PC-3 (cell line): ENCODE data around the gene CHD6. TPM values are rescaled to one million over a fixed set of nuclear protein-coding genes. Genes with fewer than 3 reads are reported as not detected.
"Not testable (repeated sequence)": the region's sequence is repeated elsewhere in the genome, so short reads cannot be mapped to it uniquely, and the experiment has no call there.

Source experiments
- ATAC-seq: fragments of 200-7000 bp; cut with Tn5 transposase; 2 replicates; pipeline ENCODE4 v1.9.1; 2020; ENCODE audit warnings: mild to moderate bottlenecking, moderate library complexity
- BruUV-seq: library from RNA; stranded (reverse); fragments of 400-500 nt; replicated peaks from 2 replicates; lab custom pipeline; 2021; lab: Mats Ljungman, UMichigan
- CTCF ChIA-PET: fragments of 300-600 bp; sonication (Branson Sonifier 250); formaldehyde crosslinking; loops from one replicate; lab custom pipeline; 2022; ENCODE audit warnings: antibody characterized with exemption; lab: Charles Lee
- POLR2A ChIA-PET: fragments of 300-600 bp; sonication (Branson Sonifier 250); formaldehyde crosslinking; loops from one replicate; lab custom pipeline; 2022; ENCODE audit warnings: antibody characterized with exemption; ENCODE audit not compliant: unreplicated experiment; lab: Charles Lee
- DNase-seq: peaks from one replicate; pipeline ENCODE4 v3.0.0-alpha.2; 2015
- H2AFZ ChIP-seq: fragments of 300-600 bp; sonication (generic); 2 replicates; pipeline ENCODE4 v1.6.0; 2016; ENCODE audit warnings: antibody characterized with exemption, low read length
- H3F3A ChIP-seq: fragments of 300-600 bp; sonication (generic); one replicate; pipeline ENCODE4 v1.6.0; 2017; ENCODE audit warnings: antibody characterized with exemption, low read length, control low read depth, mild to moderate bottlenecking; ENCODE audit not compliant: unreplicated experiment
- H3K27ac ChIP-seq: fragments of 300-600 bp; sonication (generic); 2 replicates; pipeline ENCODE4 v1.5.1; 2016; ENCODE audit warnings: mild to moderate bottlenecking, low read length
- H3K27me3 ChIP-seq: fragments of 300-600 bp; sonication (generic); 2 replicates; pipeline ENCODE4 v1.6.1; 2016; ENCODE audit warnings: low read length, mixed read lengths
- H3K36me3 ChIP-seq: fragments of 300-600 bp; sonication (generic); 2 replicates; pipeline ENCODE4 v1.6.1; 2016; ENCODE audit warnings: low read depth, mixed run types, low read length, mixed read lengths
- H3K4me1 ChIP-seq: fragments of 300-600 bp; sonication (generic); 2 replicates; pipeline ENCODE4 v1.5.1; 2016; ENCODE audit warnings: low read length; ENCODE audit not compliant: insufficient read depth
- H3K4me2 ChIP-seq: fragments of 300-600 bp; sonication (generic); 2 replicates; pipeline ENCODE4 v1.6.0; 2016; ENCODE audit warnings: low read length
- H3K4me3 ChIP-seq: fragments of 300-600 bp; sonication (generic); 2 replicates; pipeline ENCODE4 v1.5.1; 2016; ENCODE audit warnings: mild to moderate bottlenecking, low read length, mixed read lengths
- H3K79me2 ChIP-seq: fragments of 300-600 bp; sonication (generic); 2 replicates; pipeline ENCODE4 v1.6.1; 2017; ENCODE audit warnings: low read length, mixed read lengths
- H3K9ac ChIP-seq: fragments of 300-600 bp; sonication (generic); 2 replicates; pipeline ENCODE4 v1.6.0; 2016; ENCODE audit warnings: mild to moderate bottlenecking, low read length
- H3K9me2 ChIP-seq: fragments of 300-600 bp; sonication (generic); replicated peaks from 2 replicates; pipeline ENCODE4 v1.6.1; 2016; ENCODE audit warnings: mixed run types, low read length, mixed read lengths
- H3K9me3 ChIP-seq: fragments of 300-600 bp; sonication (generic); 2 replicates; pipeline ENCODE4 v1.6.1; 2016; ENCODE audit warnings: low read length, mixed read lengths
- H4K20me1 ChIP-seq: fragments of 300-600 bp; sonication (generic); 2 replicates; pipeline ENCODE4 v1.6.1; 2016; ENCODE audit warnings: low read length, mixed read lengths
- EZH2 ChIP-seq: fragments of 300-600 bp; sonication (generic); IDR thresholded peaks from one replicate; pipeline ENCODE4 v1.6.1; 2017; ENCODE audit warnings: antibody characterized with exemption, mild to moderate bottlenecking, low read length; ENCODE audit not compliant: unreplicated experiment
- EZH2phosphoT487 ChIP-seq: fragments of 300-600 bp; sonication (generic); IDR thresholded peaks from 2 replicates; pipeline ENCODE4 v1.6.1; 2018; ENCODE audit warnings: mild to moderate bottlenecking, antibody characterized with exemption, low read length, borderline replicate concordance
- intact Hi-C: fragments of 100-400 bp; cut with micrococcal nuclease; formaldehyde crosslinking; loops from 2 replicates; pipeline ENCODE4 v1.9.0; 2023
- total RNA-seq: library from RNA; depleted of rRNA; stranded (reverse); fragments of >200 nt; gene quantifications from 2 replicates; pipeline ENCODE4 v1.2.3, GENCODE V29; 2014
- TF ChIP-seq, protein P1 (sequence below): fragments of 300-600 bp; sonication (generic); conservative IDR thresholded peaks from 2 replicates; pipeline ENCODE4 v1.5.1; 2017; ENCODE audit warnings: antibody characterized with exemption, low read depth, mild to moderate bottlenecking, low read length

CHD6 gene
- total RNA-seq, 1 experiment from 2014 or later: 19.5 TPM

- BruUV-seq: no TSS peak
- H3K4me1 ChIP-seq: no peaks in the 10 kb centered on the region
- ChIA-PET CTCF (no interaction called here), POLR2A (no interaction called here)
- no peak for TF ChIP-seq EZH2
- TF ChIP-seq, protein P1, sequence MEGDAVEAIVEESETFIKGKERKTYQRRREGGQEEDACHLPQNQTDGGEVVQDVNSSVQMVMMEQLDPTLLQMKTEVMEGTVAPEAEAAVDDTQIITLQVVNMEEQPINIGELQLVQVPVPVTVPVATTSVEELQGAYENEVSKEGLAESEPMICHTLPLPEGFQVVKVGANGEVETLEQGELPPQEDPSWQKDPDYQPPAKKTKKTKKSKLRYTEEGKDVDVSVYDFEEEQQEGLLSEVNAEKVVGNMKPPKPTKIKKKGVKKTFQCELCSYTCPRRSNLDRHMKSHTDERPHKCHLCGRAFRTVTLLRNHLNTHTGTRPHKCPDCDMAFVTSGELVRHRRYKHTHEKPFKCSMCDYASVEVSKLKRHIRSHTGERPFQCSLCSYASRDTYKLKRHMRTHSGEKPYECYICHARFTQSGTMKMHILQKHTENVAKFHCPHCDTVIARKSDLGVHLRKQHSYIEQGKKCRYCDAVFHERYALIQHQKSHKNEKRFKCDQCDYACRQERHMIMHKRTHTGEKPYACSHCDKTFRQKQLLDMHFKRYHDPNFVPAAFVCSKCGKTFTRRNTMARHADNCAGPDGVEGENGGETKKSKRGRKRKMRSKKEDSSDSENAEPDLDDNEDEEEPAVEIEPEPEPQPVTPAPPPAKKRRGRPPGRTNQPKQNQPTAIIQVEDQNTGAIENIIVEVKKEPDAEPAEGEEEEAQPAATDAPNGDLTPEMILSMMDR: no peak
- TF ChIP-seq EZH2phosphoT487: no peak
- no peak overlapping the region for H3K27ac ChIP-seq
- no peak for DNase-seq
- no peak overlapping the region for H3K4me2 ChIP-seq
- no peaks in the 10 kb centered on the region for H3K9me2 ChIP-seq
- no peaks in the 10 kb centered on the region for H3K27me3 ChIP-seq
- H2AFZ ChIP-seq: no peak overlapping the region
- H4K20me1 ChIP-seq: no peaks in the 10 kb centered on the region
- H3F3A ChIP-seq: no peaks in the 10 kb centered on the region
- no peak overlapping the region for H3K9ac ChIP-seq
- intact Hi-C loops: no loop called here
- ATAC-seq: no peak
- H3K79me2 ChIP-seq: no peaks in the 10 kb centered on the region
- no peak overlapping the region for H3K4me3 ChIP-seq
- no peaks in the 10 kb centered on the region for H3K9me3 ChIP-seq
- 0 out of 2 replicates have a peak, but pooled peaks cover 2% of the 10 kb centered on the region for H3K36me3 ChIP-seq
Measured at GRCh38 chr20:41538810-41539596, 79.2 kb downstream of the CHD6 start.

GRCh38 chr20:41537865-41538264 lies 80.3 kb downstream of the CHD6 start:
- H3K9me3 ChIP-seq: no peaks in the 10 kb centered on the region
- no peaks in the 10 kb centered on the region for H3K79me2 ChIP-seq
- DNase-seq: no peak

DNA sequence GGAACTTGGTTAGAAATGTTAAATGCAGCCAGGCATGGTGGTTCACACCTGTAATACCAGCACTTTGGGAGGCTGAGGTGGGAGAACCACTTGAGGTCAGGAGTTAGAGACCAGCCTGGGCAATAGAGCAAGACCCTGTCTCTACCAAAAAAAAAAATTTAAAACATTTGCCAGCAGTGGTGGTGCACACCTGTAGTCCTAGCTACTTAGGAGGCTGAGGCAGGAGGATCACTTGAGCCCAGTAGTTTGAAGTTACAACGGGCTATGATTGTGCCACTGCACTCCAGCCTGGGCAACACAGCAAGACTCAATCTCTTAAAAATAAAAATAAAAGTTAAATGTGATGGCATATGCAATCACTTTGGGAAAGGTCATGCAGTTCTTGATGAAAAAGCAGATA lies 82.6 kb downstream of the CHD6 start:
- H3K9me2 ChIP-seq, H3K27me3 ChIP-seq, H3K4me3 ChIP-seq, BruUV-seq, intact Hi-C loops, H3K4me1 ChIP-seq, H3K9me3 ChIP-seq, H3K9ac ChIP-seq, H3K36me3 ChIP-seq, POLR2A ChIA-PET, H3K4me2 ChIP-seq, H3F3A ChIP-seq, H3K79me2 ChIP-seq, DNase-seq, H4K20me1 ChIP-seq, ATAC-seq, CTCF ChIA-PET, H3K27ac ChIP-seq, H2AFZ ChIP-seq: not testable (repeated sequence)

More at GRCh38 chr20:41537865-41538264, 80.3 kb downstream of the CHD6 start:
- no TSS peak for BruUV-seq
- H3K4me2 ChIP-seq: no peak overlapping the region
- H3K27ac ChIP-seq: no peak overlapping the region
- H3K27me3 ChIP-seq: no peaks in the 10 kb centered on the region
- H3K4me3 ChIP-seq: no peak overlapping the region
- ChIA-PET CTCF (no interaction called here), POLR2A (no interaction called here)
- intact Hi-C loops: no loop called here
- no peaks in the 10 kb centered on the region for H3K9me2 ChIP-seq
- no peaks in the 10 kb centered on the region for H3F3A ChIP-seq
- H3K9ac ChIP-seq: no peak overlapping the region
- TF ChIP-seq, protein P1: no peak
- TF ChIP-seq EZH2: no peak
- no peak for TF ChIP-seq EZH2phosphoT487
- H3K4me1 ChIP-seq: no peaks in the 10 kb centered on the region
- no peaks in the 10 kb centered on the region for H4K20me1 ChIP-seq
- H2AFZ ChIP-seq: no peak overlapping the region
- peaks cover 6% of the 10 kb centered on the region; the same call in 1 of the 2 replicates for H3K36me3 ChIP-seq
- no peak for ATAC-seq
